Retinal pigment epithelial cell (primary cell): ENCODE measurements around the gene TRAPPC13.
A peak's percentile ranks its signal among the peaks of the same experiment; 100 is the strongest.
"Not testable (repeated sequence)": the region's sequence is repeated elsewhere in the genome, so short reads cannot be mapped to it uniquely, and the experiment has no call there.

Experiments
- DNase-seq: peaks from one replicate; pipeline ENCODE4 v3.0.0-alpha.2; 2010; ENCODE audit warnings: low read depth
- H3K4me3 ChIP-seq: 2 replicates; pipeline ENCODE4 v1.5.1; 2011; ENCODE audit warnings: mild to moderate bottlenecking, low read length, control low read depth, moderate library complexity
- TF ChIP-seq, protein P1 (sequence below): conservative IDR thresholded peaks from 2 replicates; pipeline ENCODE4 v1.5.1; 2011; ENCODE audit warnings: low read depth, low read length, control low read depth, inconsistent platforms

The TRAPPC13 gene

DNA sequence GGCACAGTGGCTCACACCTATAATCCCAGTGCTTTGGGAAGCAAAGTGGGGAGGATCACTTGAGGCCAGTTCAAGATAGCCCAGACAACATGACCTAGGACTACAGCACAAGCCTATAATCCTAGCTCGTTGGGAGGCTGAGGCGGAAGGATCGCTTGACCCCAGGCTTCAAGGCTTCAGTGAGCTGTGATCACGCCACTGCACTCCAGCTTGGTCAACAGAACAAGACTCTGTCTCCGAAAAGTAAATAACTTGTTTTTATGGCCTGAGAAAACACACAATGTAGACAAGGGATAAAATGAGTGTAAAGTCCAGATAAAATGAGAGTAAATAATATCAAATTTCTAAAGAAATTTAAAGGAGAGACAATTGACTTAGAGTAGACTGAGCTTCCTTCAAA lies 26.3 kb downstream of the TRAPPC13 start:
- no peak for DNase-seq
- TF ChIP-seq, protein P1, sequence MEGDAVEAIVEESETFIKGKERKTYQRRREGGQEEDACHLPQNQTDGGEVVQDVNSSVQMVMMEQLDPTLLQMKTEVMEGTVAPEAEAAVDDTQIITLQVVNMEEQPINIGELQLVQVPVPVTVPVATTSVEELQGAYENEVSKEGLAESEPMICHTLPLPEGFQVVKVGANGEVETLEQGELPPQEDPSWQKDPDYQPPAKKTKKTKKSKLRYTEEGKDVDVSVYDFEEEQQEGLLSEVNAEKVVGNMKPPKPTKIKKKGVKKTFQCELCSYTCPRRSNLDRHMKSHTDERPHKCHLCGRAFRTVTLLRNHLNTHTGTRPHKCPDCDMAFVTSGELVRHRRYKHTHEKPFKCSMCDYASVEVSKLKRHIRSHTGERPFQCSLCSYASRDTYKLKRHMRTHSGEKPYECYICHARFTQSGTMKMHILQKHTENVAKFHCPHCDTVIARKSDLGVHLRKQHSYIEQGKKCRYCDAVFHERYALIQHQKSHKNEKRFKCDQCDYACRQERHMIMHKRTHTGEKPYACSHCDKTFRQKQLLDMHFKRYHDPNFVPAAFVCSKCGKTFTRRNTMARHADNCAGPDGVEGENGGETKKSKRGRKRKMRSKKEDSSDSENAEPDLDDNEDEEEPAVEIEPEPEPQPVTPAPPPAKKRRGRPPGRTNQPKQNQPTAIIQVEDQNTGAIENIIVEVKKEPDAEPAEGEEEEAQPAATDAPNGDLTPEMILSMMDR, result no peak
- H3K4me3 ChIP-seq, result no peak overlapping the region

DNA sequence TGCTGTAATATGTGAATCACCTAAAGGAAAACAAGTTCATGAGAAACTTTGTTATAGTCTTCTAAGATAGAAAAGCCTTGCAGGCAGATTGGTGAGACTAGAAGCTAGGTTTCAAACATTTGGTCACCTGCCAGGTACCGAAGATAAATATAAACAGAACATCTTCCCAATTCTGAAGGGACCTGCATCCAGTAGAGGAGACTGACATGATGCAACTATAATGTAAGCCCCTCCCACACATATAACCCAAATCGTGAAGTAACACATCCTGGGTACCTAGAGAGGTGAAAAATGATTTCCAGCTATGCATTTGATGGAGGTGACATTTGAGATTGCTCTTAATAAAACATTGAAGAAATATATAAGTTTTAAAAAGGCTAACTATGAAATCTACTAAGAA lies 29.9 kb downstream of the TRAPPC13 start:
- no peak overlapping the region for H3K4me3 ChIP-seq
- no peak for DNase-seq
- TF ChIP-seq, protein P1, result no peak

DNA sequence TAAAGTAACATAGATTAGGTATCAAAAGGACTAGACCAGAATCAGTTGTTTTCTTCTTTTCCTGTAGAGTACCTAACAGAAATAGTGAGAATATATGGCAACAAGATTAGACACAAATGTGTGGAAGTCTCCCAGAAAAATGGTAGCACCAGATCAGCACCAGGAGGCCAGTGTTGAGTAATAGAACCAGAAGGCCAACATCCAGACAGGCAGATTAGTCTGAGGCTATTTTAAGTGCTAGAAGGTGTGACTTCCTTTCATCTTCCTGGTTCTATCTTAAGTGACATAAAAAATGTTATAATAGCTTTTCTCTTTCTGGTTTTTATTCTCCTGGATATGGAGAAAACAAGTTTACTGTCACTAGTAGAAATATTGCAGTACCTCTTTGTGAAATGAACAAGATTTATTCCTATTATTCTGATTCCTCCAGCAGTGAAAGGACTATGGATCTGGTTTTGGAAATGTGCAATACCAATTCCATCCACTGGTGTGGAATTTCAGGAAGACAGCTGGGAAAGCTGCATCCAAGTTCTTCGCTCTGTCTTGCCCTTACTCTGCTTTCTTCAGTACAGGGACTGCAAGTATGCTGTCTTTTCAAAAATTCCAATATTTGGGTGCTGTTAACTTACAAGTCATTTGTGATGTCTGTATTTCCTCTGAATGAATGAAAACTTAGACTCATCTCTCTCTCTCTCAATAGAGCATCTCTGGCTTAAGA lies 39.1 kb downstream of the TRAPPC13 start:
- no peak overlapping the region for H3K4me3 ChIP-seq
- no peak for DNase-seq
- TF ChIP-seq, protein P1, result peak; percentile 49

DNA sequence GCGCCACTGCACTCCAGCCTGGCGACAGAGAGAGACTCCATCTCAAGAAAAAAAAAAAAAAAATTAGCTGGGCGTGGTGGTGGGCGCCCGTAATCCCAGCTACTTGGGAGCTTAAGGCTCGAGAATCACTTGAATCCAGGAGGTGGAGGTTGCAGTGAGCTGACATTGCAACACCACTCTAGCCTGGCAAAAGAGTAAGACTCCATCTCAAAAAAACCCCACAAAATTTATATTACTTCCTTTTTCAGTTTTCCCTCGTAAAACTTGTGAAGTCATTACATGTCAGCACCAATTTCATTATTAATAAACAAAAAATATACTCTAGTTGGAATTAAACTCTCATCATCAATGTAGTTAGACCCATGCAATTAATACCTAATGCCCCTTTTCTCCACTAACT lies 43.9 kb downstream of the TRAPPC13 start:
- TF ChIP-seq, protein P1, result no peak
- no peak for DNase-seq
- no peak overlapping the region for H3K4me3 ChIP-seq

DNA sequence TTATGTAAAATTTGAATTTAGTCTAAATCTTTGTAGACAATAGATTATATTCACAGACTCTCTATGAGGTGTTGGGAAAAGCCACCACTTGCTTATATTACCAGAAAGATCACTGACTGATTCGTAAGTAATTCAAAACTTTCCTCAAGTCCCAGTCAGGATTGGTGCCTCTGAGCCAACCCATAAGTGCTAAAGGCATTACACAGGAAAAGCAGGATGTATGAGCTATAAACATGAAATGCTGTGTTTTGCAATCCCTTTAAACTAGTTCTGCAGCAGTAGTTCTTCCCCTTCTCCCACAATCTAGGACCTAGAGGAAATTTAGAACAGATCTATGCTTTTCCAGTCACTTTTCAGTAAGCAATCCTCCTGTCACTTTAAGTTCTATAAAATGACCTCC lies 48.0 kb downstream of the TRAPPC13 start:
- TF ChIP-seq, protein P1, result no peak
- no peak for DNase-seq
- H3K4me3 ChIP-seq, result no peak overlapping the region

DNA sequence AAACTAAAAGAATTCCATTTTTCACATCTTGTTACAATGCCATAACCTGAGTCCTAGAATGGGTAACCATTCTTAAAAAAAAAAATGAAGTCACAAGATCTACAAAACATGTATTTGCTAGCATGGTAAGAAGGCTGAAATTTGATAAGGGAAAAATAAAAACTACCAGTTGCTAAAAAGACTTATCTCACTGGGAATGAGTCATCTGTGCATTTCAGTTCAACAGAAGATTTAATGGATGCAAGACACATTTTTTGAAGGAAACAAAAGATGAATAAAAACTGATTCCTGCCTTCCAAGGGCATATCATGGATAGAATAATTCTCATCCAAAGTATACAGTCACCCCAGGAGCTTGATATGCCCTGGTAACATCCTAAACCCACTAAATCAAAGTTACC lies 49.9 kb downstream of the TRAPPC13 start:
- TF ChIP-seq, protein P1, result no peak
- no peak for DNase-seq
- H3K4me3 ChIP-seq, result no peak overlapping the region

DNA sequence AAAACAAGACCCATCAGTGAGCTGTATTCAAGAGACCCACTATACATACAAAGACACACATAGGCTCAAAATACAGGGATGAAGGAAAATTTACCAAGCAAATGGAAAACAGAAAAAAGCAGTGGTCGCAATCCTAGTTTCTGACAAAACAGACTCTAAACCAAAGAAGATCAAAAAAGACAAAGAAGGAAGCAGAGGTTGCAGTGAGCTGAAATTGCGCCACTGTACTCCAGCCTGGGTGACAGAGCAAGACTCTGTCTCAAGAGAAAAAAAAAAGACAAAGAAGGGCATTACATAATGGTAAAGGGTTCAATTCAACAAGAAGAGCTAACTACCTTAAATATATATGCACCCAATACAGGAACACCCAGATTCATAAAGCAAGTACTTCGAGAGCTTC lies 51.2 kb downstream of the TRAPPC13 start:
- H3K4me3 ChIP-seq, DNase-seq: not testable (repeated sequence)

DNA sequence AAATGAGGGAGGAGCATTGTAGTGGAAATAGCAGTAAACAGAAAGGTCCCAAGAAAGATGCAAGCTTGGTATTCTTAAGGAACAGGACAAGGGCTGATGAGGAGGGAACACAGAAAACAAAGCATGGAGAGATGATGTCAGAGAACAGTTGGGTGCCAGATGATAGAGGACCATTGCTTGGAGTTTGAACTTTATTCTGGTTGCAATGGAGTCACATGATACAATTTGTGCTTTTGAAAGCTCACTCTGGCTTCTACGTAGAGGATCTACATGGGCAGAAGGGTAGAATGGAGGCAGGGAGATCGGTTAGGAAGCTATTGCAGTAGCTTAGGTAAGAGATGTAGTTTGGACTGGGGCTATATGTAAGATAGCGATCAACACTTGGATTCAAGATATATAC lies 57.3 kb downstream of the TRAPPC13 start:
- no peak for DNase-seq
- TF ChIP-seq, protein P1, result no peak

More for the DNA sequence above, 57.3 kb downstream of the TRAPPC13 start:
- no peak overlapping the region for H3K4me3 ChIP-seq
